Ishikawa (cell line): ENCODE data around the gene GOLPH3L.

Experiments used
- CEBPB ChIP-seq: IDR thresholded peaks from 2 replicates; pipeline ENCODE4 v1.6.1; 2012
- CREB1 ChIP-seq: IDR thresholded peaks from 2 replicates; pipeline ENCODE4 v1.6.1; 2012; ENCODE audit warnings: low read depth
- EGR1 ChIP-seq: IDR thresholded peaks from 2 replicates; pipeline ENCODE4 v1.6.1; 2012
- EP300 ChIP-seq: IDR thresholded peaks from 2 replicates; pipeline ENCODE4 v1.6.1; 2012; ENCODE audit warnings: borderline replicate concordance
- FOXM1 ChIP-seq: IDR thresholded peaks from 2 replicates; pipeline ENCODE4 v1.6.1; 2012; ENCODE audit warnings: low read depth, borderline replicate concordance
- NFIC ChIP-seq: IDR thresholded peaks from 2 replicates; pipeline ENCODE4 v1.6.1; 2012
- RAD21 ChIP-seq: IDR thresholded peaks from 2 replicates; pipeline ENCODE4 v1.6.1; 2012; ENCODE audit warnings: low read depth
- TAF1 ChIP-seq: IDR thresholded peaks from 2 replicates; pipeline ENCODE4 v1.6.1; 2012; ENCODE audit warnings: low read depth, mild to moderate bottlenecking
- TCF12 ChIP-seq: IDR thresholded peaks from 2 replicates; pipeline ENCODE4 v1.6.1; 2012; ENCODE audit warnings: low read depth
- TEAD4 ChIP-seq: IDR thresholded peaks from 2 replicates; pipeline ENCODE4 v1.6.1; 2012
- YY1 ChIP-seq: IDR thresholded peaks from 2 replicates; pipeline ENCODE4 v1.6.1; 2012; ENCODE audit warnings: low read depth
- ZBTB7A ChIP-seq: IDR thresholded peaks from 2 replicates; pipeline ENCODE4 v1.6.1; 2012; ENCODE audit warnings: low read depth
- TF ChIP-seq, protein P1 (sequence below): IDR thresholded peaks from 2 replicates; pipeline ENCODE4 v1.6.1; 2012
- TF ChIP-seq, protein P2 (sequence below): IDR thresholded peaks from 2 replicates; pipeline ENCODE4 v1.6.1; 2012; ENCODE audit warnings: low read depth, mild to moderate bottlenecking
- TF ChIP-seq, protein P3 (sequence below): IDR thresholded peaks from 2 replicates; pipeline ENCODE4 v1.6.1; 2012

GOLPH3L gene

DNA sequence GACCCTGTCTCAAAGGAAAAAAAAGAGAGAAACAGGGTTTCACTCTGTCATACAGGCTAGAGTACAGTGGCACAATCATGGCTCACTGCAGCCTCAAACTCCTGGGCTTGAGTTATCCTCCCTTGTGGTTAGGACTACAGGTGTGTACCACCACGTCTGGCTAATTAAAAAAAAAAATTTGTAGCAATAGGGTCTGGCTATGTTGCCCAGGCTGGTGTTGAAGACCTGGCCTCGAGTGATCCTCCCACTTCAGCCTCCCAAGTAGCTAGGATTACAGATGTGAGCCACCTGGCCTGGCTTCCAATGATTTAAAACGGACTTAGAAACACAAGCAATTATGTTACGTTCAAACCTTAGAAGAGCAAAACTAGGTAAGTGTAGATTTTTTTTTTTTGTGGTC lies 22.1 kb downstream of the GOLPH3L start:
- TF ChIP-seq CREB1 (no peak), ZBTB7A (no peak), EP300 (no peak)
- TF ChIP-seq, protein P1, sequence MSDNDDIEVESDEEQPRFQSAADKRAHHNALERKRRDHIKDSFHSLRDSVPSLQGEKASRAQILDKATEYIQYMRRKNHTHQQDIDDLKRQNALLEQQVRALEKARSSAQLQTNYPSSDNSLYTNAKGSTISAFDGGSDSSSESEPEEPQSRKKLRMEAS = no peak
- TF ChIP-seq, protein P2, sequence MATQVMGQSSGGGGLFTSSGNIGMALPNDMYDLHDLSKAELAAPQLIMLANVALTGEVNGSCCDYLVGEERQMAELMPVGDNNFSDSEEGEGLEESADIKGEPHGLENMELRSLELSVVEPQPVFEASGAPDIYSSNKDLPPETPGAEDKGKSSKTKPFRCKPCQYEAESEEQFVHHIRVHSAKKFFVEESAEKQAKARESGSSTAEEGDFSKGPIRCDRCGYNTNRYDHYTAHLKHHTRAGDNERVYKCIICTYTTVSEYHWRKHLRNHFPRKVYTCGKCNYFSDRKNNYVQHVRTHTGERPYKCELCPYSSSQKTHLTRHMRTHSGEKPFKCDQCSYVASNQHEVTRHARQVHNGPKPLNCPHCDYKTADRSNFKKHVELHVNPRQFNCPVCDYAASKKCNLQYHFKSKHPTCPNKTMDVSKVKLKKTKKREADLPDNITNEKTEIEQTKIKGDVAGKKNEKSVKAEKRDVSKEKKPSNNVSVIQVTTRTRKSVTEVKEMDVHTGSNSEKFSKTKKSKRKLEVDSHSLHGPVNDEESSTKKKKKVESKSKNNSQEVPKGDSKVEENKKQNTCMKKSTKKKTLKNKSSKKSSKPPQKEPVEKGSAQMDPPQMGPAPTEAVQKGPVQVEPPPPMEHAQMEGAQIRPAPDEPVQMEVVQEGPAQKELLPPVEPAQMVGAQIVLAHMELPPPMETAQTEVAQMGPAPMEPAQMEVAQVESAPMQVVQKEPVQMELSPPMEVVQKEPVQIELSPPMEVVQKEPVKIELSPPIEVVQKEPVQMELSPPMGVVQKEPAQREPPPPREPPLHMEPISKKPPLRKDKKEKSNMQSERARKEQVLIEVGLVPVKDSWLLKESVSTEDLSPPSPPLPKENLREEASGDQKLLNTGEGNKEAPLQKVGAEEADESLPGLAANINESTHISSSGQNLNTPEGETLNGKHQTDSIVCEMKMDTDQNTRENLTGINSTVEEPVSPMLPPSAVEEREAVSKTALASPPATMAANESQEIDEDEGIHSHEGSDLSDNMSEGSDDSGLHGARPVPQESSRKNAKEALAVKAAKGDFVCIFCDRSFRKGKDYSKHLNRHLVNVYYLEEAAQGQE = no peak

DNA sequence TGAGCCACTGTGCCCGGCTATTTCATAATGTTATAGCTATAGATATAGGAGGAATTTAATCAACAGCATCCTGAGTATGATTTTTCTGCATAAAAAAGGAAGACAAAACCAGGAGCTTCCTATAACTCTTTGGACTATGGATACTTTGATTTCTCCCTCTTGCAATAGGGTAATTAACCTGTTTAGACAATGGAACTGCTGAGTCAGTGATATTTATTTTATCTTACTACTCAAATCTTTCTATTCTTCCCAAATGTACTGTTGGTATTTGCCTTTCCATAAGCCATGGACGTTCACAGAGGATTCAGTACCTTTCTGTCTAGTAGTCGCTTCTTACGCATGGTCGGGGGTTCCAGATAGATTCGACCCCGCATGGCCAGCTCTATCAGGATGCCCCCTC lies 33.6 kb downstream of the GOLPH3L start:
- TF ChIP-seq, protein P2 = no peak
- TF ChIP-seq, protein P1 = no peak
- TF ChIP-seq TEAD4 = no peak

DNA sequence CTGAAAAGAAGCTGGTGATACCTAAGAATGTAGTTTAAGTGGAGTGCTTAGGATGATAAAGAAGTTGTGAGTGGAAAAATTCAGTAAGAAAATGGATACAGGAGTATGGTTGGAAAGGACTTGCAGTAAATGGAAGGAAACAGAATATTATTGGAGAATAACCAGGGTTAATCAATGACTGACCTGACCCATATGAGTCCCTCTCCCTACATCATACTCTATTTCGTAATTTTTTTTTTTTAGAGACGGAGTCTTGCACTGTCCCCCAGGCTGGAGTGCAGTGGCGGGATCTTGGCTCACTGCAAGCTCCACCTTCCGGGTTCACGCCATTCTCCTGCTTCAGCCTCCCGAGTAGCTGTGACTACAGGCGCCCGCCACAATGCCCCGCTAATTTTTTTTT lies 34.1 kb downstream of the GOLPH3L start:
- TF ChIP-seq EP300 = no peak
- no peak for TF ChIP-seq TCF12
- no peak for TF ChIP-seq EGR1
- no peak for TF ChIP-seq ZBTB7A
- TF ChIP-seq TAF1 = no peak
- no peak for TF ChIP-seq TEAD4
- TF ChIP-seq, protein P3, sequence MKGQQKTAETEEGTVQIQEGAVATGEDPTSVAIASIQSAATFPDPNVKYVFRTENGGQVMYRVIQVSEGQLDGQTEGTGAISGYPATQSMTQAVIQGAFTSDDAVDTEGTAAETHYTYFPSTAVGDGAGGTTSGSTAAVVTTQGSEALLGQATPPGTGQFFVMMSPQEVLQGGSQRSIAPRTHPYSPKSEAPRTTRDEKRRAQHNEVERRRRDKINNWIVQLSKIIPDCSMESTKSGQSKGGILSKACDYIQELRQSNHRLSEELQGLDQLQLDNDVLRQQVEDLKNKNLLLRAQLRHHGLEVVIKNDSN = no peak

DNA sequence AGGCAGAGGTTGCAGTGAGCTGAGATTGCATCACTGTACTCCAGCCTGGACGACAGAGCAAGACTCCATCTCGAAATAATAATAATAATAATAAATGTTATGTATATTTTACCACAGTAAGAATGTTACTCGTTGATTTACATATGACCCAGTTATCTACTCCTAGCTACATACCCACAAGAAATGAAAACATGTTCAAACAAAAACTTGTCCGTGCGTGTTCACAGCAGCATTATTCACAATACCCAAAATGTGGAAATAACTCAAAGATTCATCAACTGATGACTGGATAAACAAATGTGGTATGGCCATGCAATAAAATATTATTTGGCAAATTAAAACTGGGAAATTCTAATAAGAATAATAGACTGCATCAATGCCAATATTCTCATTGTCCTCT lies 35.8 kb downstream of the GOLPH3L start:
- no peak for TF ChIP-seq EGR1
- TF ChIP-seq, protein P3 = no peak
- TF ChIP-seq TEAD4 = no peak

DNA sequence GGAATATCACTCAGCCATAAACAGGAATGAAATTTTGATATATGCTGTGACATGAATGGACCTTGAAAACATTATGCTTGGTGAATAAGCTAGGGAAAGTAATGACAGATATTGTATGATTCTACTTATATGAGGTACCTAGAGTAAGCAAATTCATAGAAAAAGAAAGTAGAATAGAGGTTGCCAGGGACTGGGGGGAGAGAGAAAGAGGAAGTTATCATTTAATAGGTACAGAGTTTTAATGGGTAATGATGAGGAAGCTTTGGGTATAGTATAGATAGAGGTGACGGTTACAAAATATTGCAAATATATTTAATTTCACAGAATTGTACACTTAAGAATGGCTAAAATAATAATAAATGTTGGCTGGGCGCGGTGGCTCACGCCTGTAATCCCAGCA lies 36.4 kb downstream of the GOLPH3L start:
- TF ChIP-seq, protein P3 = no peak
- TF ChIP-seq NFIC (no peak), CEBPB (no peak), ZBTB7A (no peak), TAF1 (no peak), FOXM1 (no peak), EP300 (no peak), YY1 (no peak), CREB1 (no peak), RAD21 (no peak), EGR1 (no peak), TCF12 (no peak)
- TF ChIP-seq, protein P1 = no peak
- TF ChIP-seq, protein P2 = no peak
